AG09309 (cell line): Measurements from ENCODE around the gene STXBP5.

Experiments
- DNase-seq: peaks from one replicate; pipeline ENCODE4 v3.0.0-alpha.2; 2010; ENCODE audit warnings: low read depth
- H3K4me3 ChIP-seq: 2 replicates; pipeline ENCODE4 v1.5.1; 2011; ENCODE audit warnings: mild to moderate bottlenecking, low read depth, low read length, moderate library complexity; ENCODE audit not compliant: control insufficient read depth
- CTCF ChIP-seq: IDR thresholded peaks from 2 replicates; pipeline ENCODE4 v1.5.1; 2011; ENCODE audit warnings: mild to moderate bottlenecking, low read depth, low read length, inconsistent platforms; ENCODE audit not compliant: insufficient read depth, control insufficient read depth; ENCODE audit errors: missing control alignments

The STXBP5 gene

DNA sequence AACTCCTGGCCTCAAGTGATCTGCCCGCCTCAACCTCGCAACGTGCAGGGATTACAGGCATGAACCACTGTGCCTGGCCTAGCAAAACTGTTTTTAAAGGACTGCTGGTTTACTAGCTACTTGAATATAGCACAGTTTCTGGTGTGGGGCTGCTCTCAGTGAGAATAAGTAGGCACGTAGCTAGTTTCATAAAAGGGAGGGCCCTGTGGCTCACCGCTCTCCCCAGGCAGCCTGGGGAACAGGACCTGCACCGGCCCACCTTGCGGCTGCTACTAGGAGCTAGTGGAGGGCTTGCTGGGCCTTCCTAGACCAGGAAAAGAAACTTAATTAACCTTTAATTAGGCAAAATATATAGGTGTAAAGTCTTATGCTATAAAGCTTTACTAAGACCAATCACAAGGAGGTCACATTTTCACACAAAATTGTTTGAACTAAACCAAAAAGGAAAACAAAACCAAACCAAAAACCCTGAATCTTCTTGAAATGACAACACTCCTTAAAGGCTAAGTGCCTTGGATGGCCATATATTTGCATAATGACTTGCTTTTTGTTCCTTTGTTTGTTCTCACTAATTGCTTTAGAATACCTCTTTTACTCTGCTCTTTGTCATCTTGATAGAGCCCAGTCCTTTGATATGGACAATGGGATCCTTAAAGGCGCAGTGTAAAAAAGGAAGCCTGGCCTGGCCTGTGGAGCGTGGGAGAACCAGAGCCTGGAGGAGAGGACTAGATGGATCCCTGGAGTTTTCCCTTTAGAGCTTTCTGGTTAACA is 234.7 kb downstream of the STXBP5 start:
- no peak overlapping the region for H3K4me3 ChIP-seq
- TF ChIP-seq CTCF, result no peak
- DNase-seq, result no peak
